Activated naive CD4-positive, alpha-beta T cell treated with anti-CD3 and anti-CD28 coated beads, Interleukin-2, amount 50 U/mL, for 24 hours (primary cell): ENCODE measurements around the gene CDKL1.
A peak's percentile ranks its signal among the peaks of the same experiment; 100 is the strongest.
"Not testable (repeated sequence)": the region's sequence is repeated elsewhere in the genome, so short reads cannot be mapped to it uniquely, and the experiment has no call there.

Experiments used
- H3K27ac Mint-ChIP-seq: one replicate; pipeline ENCODE4 v1.8.0; 2021; ENCODE audit warnings: mild to moderate bottlenecking, mixed read lengths
- H3K27me3 Mint-ChIP-seq: one replicate; pipeline ENCODE4 v1.8.0; 2021; ENCODE audit warnings: mixed read lengths
- H3K36me3 Mint-ChIP-seq: one replicate; pipeline ENCODE4 v1.8.0; 2021; ENCODE audit warnings: mixed read lengths
- H3K4me1 Mint-ChIP-seq: one replicate; pipeline ENCODE4 v1.8.0; 2021; ENCODE audit warnings: mixed read lengths
- H3K4me3 Mint-ChIP-seq: one replicate; pipeline ENCODE4 v1.8.0; 2021; ENCODE audit warnings: mild to moderate bottlenecking, mixed read lengths
- H3K9me3 Mint-ChIP-seq: one replicate; pipeline ENCODE4 v1.8.0; 2021; ENCODE audit warnings: mixed read lengths

Gene CDKL1

DNA sequence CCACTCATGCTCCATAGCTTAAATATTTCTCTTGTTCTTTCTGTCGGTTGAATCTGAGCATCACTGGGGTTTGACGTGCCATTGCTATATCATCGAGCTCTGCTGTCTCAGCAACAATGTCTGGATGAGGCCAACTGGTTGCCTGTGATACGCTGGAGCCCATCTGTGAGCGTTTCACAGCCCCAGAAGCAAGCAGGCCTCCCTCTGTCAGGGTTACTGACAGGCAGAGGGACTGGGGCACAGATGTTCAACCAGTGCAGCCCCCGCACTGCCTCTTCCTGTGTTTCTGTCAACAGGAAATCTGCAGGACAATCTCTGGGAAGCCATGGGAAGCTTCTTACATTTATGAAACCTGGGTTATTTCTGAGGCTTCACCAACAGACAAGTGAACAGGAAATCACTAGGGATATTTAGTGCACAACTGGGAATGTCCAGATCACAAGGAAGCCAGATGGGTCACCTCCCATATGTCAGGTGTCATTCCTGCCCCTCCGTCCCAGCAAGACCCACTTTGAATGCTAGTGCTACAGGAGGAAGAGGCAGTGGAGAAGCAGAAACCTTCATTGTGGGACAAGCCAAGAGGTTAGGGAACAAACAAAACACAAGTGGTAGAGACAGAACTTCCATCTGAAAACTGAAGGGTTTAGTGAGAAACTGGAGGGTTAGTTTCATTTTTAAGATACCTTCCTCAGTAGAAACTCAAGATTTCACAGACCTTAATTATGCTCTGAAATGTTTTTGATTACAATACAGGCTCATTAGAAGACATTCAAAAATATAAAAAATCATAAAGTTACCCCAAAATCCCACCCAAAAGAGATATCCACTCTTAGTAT, 60.5 kb downstream of the CDKL1 start:
- H3K27me3 Mint-ChIP-seq, result no peaks in the 10 kb centered on the region
- H3K4me1 Mint-ChIP-seq, result peaks cover 15% of the 10 kb centered on the region
- no peaks in the 10 kb centered on the region for H3K9me3 Mint-ChIP-seq
- H3K27ac Mint-ChIP-seq, result peak overlapping the region; percentile 85
- H3K4me3 Mint-ChIP-seq, result peak overlapping the region; percentile 16
- H3K36me3 Mint-ChIP-seq, result peaks cover 2% of the 10 kb centered on the region

DNA sequence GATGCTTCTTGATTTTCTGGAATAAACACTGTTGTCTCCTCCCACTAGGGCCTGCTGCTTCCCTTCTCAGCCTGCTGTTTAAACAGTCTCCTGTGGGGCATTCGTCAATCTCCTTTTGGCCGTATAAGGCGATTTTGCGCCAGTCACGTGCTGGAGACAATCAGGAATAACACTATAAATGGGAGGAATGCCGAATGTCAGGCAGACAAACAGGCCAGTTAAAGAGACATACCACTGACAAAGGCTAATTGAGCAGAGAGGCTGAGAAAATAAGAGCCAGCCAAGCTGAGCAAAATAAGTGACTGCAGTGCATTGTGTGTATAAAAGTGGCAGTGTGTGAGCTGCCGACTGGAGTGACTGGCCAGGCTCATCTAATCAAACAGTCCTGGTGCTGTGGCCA, 61.3 kb downstream of the CDKL1 start:
- Mint-ChIP-seq H3K27me3 (no peaks in the 10 kb centered on the region), H3K27ac (peak overlapping the region; percentile 85), H3K4me3 (no peak overlapping the region), H3K9me3 (no peaks in the 10 kb centered on the region), H3K4me1 (peaks cover 15% of the 10 kb centered on the region), H3K36me3 (no peaks in the 10 kb centered on the region)

- Mint-ChIP-seq H3K27ac (no peak overlapping the region), H3K4me3 (no peak overlapping the region), H3K27me3 (no peaks in the 10 kb centered on the region), H3K4me1 (peaks cover 15% of the 10 kb centered on the region), H3K9me3 (no peaks in the 10 kb centered on the region), H3K36me3 (no peaks in the 10 kb centered on the region)
Observed at GRCh38 chr14:50334211-50334610, 62.5 kb downstream of the CDKL1 start.

DNA sequence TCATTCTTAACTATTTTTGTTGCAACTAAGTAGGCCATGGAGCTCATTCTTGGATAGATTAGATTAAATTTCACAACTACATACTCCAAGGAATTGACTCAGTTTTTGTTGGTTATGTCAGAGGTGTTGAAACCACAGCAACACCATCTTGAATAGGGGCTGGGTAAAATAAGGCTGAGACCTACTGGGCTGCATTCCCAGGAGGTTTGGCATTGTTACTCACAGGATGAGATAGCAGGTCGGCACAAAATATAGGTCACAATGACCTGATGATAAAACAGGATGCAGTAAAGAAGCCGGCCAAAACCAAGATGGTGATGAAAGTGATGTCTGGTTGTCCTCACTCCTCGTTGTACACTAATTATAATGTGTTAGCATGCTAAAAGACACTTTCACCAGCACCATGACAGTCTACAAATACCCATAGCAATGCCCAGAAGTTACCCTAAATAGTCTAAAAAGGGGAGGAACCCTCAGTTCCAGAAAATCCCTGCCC, 63.6 kb downstream of the CDKL1 start:
- Mint-ChIP-seq H3K4me1 (peaks cover 15% of the 10 kb centered on the region), H3K27me3 (no peaks in the 10 kb centered on the region), H3K36me3 (peaks cover 1% of the 10 kb centered on the region), H3K27ac (no peak overlapping the region), H3K4me3 (no peak overlapping the region), H3K9me3 (no peaks in the 10 kb centered on the region)

DNA sequence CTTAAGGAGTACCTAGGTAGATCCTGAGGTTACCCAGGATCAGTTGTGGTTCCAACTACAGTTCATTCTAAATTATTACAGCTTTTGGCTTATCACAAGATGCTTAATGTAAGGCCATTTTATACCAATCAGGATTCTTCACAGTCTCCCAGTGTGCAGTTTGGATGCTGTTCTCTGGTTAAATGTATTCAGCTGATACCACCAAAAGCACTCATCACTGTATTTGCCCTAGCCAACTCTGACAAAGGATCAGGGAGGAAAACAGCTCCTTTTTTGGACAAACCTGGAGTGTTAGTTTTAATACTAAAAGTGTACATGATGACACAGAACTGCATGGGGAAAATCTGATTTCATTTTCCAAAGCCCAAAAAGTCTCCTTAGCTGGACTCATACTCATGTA, 65.1 kb downstream of the CDKL1 start:
- Mint-ChIP-seq H3K27ac (peak overlapping the region; percentile 35), H3K4me1 (peaks cover 14% of the 10 kb centered on the region), H3K9me3 (no peaks in the 10 kb centered on the region), H3K27me3 (no peaks in the 10 kb centered on the region), H3K4me3 (no peak overlapping the region), H3K36me3 (peaks cover 1% of the 10 kb centered on the region)

DNA sequence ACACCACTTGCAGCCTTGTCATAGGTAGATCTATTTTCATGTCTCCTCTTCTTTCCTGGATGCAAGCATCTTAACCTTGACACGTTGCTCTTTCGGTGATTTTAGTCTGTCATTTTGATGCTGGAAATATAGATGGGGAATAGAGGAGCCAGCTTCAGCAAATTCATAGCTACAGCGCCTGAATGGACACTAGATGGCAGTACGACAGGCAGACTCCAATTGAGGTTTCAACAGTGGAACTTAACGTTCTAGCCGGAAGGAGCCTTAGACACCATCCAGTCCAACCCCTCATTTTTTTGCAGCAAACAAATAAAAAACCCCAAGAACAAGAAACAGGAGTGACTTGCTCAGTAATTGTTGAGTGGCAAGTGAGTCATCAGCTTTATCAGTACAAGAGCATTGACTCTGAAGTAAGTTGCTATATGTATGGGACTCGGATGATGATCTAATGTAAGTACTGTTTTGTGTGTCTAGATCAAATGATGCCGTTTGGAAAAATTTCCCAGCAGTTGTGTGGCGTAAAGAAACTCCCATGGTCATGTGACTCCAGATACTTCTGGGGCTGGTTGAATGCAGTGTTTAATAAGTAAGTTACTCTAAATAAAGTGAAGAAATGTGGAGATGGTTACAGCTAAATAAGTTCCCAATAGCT, 75.5 kb downstream of the CDKL1 start:
- no peaks in the 10 kb centered on the region for H3K9me3 Mint-ChIP-seq
- H3K36me3 Mint-ChIP-seq, result peaks cover 8% of the 10 kb centered on the region
- H3K4me1 Mint-ChIP-seq, result peaks cover 39% of the 10 kb centered on the region
- no peak overlapping the region for H3K27ac Mint-ChIP-seq
- H3K4me3 Mint-ChIP-seq, result no peak overlapping the region
- H3K27me3 Mint-ChIP-seq, result no peaks in the 10 kb centered on the region

DNA sequence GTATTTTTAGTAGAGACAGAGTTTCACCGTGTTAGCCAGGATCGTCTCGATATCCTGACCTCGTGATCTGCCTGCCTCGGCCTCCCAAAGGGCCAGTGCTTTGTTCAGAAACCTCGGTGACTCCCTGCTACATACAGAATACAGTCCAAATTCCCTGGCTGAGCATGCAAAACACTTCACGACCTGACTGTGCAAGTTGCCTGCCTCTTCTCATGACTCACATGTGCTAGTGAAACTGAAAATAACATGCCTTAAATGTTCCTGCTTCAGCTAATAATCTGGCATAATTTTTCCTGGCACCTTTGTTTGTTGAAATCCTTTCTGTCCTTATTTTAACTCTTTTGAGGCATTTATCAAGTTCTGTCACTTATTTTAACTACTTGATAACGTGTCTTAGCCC, 76.4 kb downstream of the CDKL1 start:
- Mint-ChIP-seq H3K4me3 (no peak overlapping the region), H3K36me3 (peaks cover 8% of the 10 kb centered on the region), H3K9me3 (no peaks in the 10 kb centered on the region), H3K27me3 (no peaks in the 10 kb centered on the region), H3K27ac (no peak overlapping the region), H3K4me1 (peaks cover 45% of the 10 kb centered on the region)

DNA sequence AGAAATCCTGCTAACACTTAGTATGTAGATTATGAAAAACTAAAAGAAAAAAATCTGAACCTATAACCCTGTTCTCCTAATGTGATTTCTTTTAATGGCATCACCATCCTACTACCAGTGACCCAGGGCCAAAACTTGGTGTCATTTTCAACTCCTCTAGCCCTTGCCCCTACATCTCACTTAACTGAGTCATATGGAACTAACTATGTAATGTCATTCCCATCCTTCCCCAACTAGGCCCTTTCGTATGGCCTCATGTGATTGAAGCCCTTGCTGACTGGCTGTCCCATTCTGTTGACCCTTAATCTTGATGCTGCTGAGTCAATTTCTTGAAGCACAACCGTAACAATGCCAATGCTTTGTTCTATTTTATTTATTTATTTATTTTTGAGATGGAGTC, 77.0 kb downstream of the CDKL1 start:
- peaks cover 6% of the 10 kb centered on the region for H3K36me3 Mint-ChIP-seq
- H3K27me3 Mint-ChIP-seq, result no peaks in the 10 kb centered on the region
- H3K4me1 Mint-ChIP-seq, result peaks cover 45% of the 10 kb centered on the region
- H3K4me3 Mint-ChIP-seq, result no peak overlapping the region
- H3K27ac Mint-ChIP-seq, result peak overlapping the region; percentile 75
- no peaks in the 10 kb centered on the region for H3K9me3 Mint-ChIP-seq

DNA sequence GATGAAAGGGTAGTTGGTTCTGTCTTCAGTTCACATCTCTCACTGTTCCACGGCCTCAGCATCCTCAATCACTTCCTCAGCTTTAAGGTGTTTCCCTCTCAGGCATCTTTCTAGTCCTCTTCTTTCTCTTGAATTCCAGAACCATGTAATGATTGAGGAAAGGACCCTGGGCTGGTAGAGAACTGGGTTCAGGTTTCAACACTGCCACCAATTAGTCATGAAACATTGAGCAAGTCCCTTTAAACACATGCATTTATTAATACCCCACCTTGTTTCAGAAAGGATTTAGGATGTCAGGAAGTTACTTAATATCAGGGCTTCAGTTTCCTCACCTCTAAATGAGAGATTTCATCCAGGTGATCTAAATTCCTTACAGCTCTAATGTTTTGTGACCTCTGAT, 77.4 kb downstream of the CDKL1 start:
- peaks cover 47% of the 10 kb centered on the region for H3K4me1 Mint-ChIP-seq
- no peak overlapping the region for H3K4me3 Mint-ChIP-seq
- no peaks in the 10 kb centered on the region for H3K27me3 Mint-ChIP-seq
- H3K9me3 Mint-ChIP-seq, result no peaks in the 10 kb centered on the region
- peaks cover 5% of the 10 kb centered on the region for H3K36me3 Mint-ChIP-seq
- peak overlapping the region; percentile 75 for H3K27ac Mint-ChIP-seq

GRCh38 chr14:50318031-50318626, 78.6 kb downstream of the CDKL1 start:
- Mint-ChIP-seq H3K9me3 (no peaks in the 10 kb centered on the region), H3K4me3 (no peak overlapping the region), H3K27ac (no peak overlapping the region), H3K36me3 (peaks cover 4% of the 10 kb centered on the region), H3K4me1 (peaks cover 58% of the 10 kb centered on the region), H3K27me3 (no peaks in the 10 kb centered on the region)

DNA sequence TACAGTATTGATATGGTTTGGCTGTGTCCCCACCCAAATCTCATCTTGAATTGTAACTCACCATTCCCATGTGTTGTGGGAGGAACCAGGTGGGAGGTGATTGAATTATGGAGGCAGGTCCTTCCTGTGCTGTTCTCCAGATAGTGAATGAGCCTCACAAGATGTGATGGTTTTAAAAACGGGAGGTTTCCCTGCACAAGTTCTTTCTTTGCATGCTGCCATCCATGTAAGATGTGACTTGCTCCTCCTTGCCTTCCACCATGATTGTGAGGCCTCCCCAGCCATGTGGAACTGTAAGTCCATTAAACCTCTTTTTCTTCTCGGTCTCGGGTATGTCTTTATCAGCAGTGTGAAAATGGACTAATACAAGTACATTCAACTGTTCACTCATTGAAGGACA, 82.6 kb downstream of the CDKL1 start:
- not testable (repeated sequence) for H3K27me3 Mint-ChIP-seq, H3K9me3 Mint-ChIP-seq, H3K27ac Mint-ChIP-seq, H3K36me3 Mint-ChIP-seq
- Mint-ChIP-seq H3K4me1 (peaks cover 61% of the 10 kb centered on the region), H3K4me3 (peak overlapping the region; percentile 64)

- Mint-ChIP-seq H3K27me3 (no peaks in the 10 kb centered on the region), H3K4me1 (peaks cover 55% of the 10 kb centered on the region), H3K27ac (peak overlapping the region; percentile 100), H3K4me3 (peak overlapping the region; percentile 96), H3K36me3 (peaks cover 8% of the 10 kb centered on the region), H3K9me3 (no peaks in the 10 kb centered on the region)
Observed at GRCh38 chr14:50312734-50313054, 84.0 kb downstream of the CDKL1 start.

DNA sequence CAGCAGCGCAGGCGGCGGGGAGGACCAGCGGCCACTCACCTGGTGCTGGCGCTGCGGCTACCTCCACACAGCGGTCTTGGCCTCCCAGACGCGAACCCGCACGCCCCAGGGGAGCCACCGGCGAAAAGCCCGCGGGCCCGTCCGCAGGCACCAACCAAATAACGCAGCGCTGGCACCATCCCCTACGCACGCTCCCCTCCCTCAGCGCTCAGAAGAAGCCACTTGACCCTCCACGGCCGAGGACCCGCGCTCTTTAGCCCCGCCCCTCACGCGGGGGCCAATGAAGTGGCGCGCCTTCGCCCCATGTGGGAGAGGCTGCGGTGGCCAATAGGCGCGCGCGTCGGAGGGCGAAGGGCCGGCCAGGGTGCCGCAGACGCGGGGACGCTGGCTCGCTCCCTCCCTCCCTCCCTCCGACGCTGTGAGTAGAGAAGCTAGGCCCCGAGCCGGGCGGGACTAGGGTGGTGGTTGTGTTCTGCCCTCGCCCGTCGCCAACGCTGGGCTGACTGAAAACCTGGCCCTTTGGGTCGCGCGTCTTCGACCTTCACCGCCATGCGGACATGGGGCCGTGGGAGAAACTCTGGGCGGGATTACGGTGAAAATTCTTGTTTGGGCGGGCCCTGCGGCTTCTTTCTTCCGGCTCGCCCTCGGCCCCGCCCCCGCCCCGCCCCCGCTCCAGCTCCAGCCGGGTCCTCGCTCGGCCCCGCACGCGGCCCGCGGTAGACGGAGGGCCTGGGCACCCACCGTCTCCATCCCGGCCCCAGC, 84.5 kb downstream of the CDKL1 start, which contains the start of the genes DMAC2L and L2HGDH:
TSS of gene DMAC2L (plus strand) at position 353 of the 762 bp plus-strand sequence. CDS start 9,164 bp downstream, outside the sequence.
TSS of gene L2HGDH (minus strand) at position 258 of the 762 bp plus-strand sequence. CDS start at position 179, 79 bp downstream.
- Mint-ChIP-seq H3K4me1 (peaks cover 57% of the 10 kb centered on the region), H3K27me3 (no peaks in the 10 kb centered on the region), H3K9me3 (no peaks in the 10 kb centered on the region), H3K27ac (peak within 1 kb of the TSS; percentile 100), H3K4me3 (peak within 1 kb of the TSS; percentile 96), H3K36me3 (peaks cover 8% of the 10 kb centered on the region)

- peaks cover 50% of the 10 kb centered on the region for H3K4me1 Mint-ChIP-seq
- H3K9me3 Mint-ChIP-seq, result no peaks in the 10 kb centered on the region
- H3K27ac Mint-ChIP-seq, result peak overlapping the region; percentile 68
- H3K27me3 Mint-ChIP-seq, result no peaks in the 10 kb centered on the region
- H3K4me3 Mint-ChIP-seq, result peak overlapping the region; percentile 96
- H3K36me3 Mint-ChIP-seq, result peaks cover 8% of the 10 kb centered on the region
Observed at GRCh38 chr14:50311337-50311971, 85.2 kb downstream of the CDKL1 start.

DNA sequence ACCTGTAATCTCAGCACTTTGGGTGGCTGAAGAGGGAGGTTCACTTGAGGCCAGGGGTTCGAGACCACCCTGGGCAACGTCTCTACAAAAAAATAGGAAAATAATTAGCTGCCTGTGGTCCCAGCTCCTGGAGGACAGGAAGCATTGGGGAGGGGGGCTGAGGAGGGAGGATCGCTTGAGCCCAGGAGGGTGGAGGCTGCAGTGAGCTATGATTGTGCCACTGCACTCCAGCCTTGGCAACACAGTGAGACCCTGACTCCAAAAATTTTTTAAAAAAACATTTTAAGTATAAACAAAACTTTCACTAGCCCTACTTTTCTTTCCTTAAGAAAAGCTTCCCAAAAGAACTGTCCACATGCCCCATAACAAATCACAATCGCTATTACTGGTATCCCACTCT, 86.2 kb downstream of the CDKL1 start:
- Mint-ChIP-seq H3K4me1 (peaks cover 42% of the 10 kb centered on the region), H3K9me3 (no peaks in the 10 kb centered on the region), H3K27ac (no peak overlapping the region), H3K4me3 (peak overlapping the region; percentile 75), H3K27me3 (no peaks in the 10 kb centered on the region), H3K36me3 (peaks cover 8% of the 10 kb centered on the region)
